Epithelial cell of esophagus (primary cell): ENCODE data around the gene TMEM108.

Experiments used
- DNase-seq: peaks from one replicate; pipeline ENCODE4 v3.0.0; 2010; ENCODE audit warnings: low read depth
- H3K4me3 ChIP-seq: 2 replicates; pipeline ENCODE4 v1.5.1; 2011; ENCODE audit warnings: mild to moderate bottlenecking, low read length, control low read depth
- TF ChIP-seq, protein P1 (sequence below): IDR thresholded peaks from 2 replicates; pipeline ENCODE4 v1.5.1; 2011; ENCODE audit warnings: low read depth, mild to moderate bottlenecking, low read length, control low read depth, inconsistent platforms; ENCODE audit not compliant: insufficient read depth; ENCODE audit errors: missing control alignments

Gene TMEM108

DNA sequence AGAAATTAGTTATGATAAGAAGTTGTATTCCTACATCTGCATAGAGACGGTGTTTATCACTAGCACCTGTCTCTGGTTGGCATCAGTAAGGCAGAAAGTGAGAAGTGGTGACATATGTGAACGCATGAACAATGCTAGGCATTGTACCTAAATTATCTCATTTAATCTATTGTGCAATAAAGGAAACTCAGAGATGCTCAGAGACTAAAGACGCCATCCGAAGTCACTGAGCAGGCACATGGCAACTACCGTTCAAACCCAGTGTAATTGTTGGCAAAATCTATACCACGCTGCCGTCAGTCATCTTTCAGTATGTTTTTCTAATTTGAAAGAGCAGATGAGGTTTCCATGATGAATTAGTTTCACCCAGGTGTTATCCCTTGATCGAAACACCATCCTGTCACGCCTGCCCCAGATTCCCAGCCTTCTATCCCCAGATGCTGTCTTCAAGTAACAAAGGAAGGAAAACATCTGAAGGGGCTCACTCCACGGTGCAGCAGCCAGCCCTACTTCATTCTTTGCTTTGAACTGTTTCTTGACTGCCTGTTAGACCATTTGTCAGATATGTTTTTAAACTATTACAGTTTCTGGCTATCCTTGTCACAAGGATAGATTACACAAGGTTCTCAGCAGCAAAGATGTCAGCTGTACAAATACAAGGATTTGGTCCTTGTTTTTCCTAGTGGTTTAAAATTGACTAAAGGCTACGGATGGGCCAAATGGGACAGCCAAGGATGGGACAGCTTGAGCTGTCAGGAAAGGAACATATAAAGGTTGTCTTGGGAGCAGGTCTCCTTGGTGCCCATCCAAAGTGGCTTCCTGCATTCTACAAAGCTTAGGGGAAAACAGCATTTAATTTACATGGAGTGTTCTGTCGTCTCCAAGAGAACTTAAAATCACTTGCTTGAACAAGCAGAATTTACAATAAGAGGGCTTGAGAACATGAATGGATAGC is 99.1 kb downstream of the TMEM108 start:
- DNase-seq = no peak
- TF ChIP-seq, protein P1, sequence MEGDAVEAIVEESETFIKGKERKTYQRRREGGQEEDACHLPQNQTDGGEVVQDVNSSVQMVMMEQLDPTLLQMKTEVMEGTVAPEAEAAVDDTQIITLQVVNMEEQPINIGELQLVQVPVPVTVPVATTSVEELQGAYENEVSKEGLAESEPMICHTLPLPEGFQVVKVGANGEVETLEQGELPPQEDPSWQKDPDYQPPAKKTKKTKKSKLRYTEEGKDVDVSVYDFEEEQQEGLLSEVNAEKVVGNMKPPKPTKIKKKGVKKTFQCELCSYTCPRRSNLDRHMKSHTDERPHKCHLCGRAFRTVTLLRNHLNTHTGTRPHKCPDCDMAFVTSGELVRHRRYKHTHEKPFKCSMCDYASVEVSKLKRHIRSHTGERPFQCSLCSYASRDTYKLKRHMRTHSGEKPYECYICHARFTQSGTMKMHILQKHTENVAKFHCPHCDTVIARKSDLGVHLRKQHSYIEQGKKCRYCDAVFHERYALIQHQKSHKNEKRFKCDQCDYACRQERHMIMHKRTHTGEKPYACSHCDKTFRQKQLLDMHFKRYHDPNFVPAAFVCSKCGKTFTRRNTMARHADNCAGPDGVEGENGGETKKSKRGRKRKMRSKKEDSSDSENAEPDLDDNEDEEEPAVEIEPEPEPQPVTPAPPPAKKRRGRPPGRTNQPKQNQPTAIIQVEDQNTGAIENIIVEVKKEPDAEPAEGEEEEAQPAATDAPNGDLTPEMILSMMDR = no peak

DNA sequence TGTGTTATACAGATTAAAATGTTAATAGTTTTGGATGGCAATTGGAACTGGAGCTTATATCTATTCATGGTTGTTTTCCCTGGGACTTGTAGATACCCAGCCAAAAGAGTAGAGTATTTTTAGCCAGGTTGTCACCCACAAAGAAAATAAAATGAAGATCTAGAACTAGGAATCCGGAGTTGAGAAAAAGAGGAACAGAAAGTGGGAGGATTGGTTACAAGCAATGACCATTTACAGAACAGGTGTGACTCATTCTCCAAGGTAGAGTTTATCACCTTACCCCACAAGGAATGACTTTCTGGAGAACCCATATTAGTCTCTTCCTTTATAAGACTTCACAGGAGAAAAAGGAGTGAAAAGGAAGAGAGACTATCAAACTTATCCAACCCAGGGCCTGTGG is 99.8 kb downstream of the TMEM108 start:
- DNase-seq = no peak
- no peak overlapping the region for H3K4me3 ChIP-seq
- TF ChIP-seq, protein P1 = no peak

More for the DNA sequence above, 99.1 kb downstream of the TMEM108 start:
- no peak overlapping the region for H3K4me3 ChIP-seq

DNA sequence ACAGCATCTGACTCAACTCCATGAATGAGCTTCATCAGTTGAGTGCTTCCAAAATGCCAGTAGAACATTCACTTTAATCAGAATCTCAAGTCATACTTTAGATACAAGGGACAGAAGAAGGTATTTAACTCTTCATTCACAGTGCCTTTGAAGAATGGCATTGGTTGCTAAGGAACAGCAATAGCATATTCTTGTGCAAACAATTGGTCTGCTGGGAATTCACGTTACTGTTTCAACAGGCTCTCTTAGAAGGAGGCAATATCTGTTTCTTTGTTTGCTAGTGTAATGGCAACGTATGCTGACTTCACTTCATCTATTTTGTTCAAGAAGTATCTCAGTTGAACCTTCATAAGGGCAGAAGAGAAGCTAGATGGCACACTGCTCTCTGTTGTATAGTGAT is 113.9 kb downstream of the TMEM108 start:
- no peak for DNase-seq
- H3K4me3 ChIP-seq = no peak overlapping the region
- TF ChIP-seq, protein P1 = no peak

DNA sequence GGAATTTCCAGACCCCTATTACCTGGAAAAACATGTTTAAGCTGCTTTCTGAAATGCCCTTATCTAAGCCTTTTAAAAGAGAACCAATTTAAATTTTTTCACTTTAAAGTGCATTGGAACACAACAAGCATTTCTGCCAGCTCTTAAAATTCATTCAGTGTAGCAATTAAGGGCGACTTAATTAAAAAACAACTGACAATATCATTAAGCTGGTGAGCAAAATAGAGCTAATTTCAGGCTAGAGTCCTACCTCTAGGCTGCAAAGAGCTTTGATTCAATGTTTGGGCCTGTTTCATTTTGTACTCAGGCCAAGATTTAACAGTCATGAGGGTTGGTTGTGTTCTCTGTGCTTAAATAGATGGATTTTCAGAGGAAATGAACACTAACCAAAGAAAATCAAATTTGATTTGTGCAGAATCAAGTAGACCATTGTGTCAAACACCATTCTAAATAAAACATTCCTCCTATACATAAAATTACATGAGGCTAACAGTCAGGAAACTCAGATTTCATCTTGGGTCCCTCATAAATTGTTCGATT is 114.6 kb downstream of the TMEM108 start:
- no peak overlapping the region for H3K4me3 ChIP-seq
- TF ChIP-seq, protein P1 = no peak
- DNase-seq = no peak

DNA sequence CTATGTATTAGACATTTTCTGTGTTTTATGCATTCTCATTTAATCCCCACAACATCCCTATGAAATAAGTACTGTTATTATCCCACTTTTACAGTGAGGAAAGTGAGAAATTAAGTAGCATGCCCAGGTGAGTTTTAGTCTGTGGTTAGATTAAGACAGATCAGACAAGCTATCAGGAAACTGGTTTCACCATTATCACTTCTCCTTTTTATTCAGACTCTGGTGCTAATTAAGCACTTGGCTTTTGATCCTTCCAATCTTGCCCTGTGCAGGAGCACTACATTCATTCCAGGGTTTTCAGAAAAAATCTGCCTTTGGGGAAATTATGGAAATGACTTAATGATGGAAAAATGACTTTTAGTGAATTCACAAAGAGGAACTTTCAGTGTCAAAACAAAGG is 115.2 kb downstream of the TMEM108 start:
- TF ChIP-seq, protein P1 = no peak
- H3K4me3 ChIP-seq = no peak overlapping the region

DNA sequence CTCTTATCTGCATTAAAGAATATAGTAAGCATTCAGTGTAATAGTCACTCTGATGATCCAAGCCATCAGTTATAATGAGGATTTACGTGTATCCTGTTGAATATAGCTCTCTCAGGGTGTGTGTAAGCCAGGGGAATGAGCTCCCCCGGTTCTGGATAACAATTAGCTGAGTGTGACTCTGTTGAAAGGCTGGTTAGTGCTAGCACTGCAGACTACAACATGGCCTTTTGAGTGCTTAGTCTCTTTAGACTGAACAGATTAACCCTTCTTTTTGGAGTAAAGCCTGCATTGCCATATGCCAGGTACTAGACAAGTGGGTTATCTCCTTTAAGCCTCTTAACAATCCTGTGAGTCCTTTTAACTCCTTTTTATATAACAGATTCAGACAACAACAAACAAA is 119.5 kb downstream of the TMEM108 start:
- TF ChIP-seq, protein P1 = no peak
- no peak for DNase-seq

More for the DNA sequence above, 115.2 kb downstream of the TMEM108 start:
- no peak for DNase-seq

More for the DNA sequence above, 119.5 kb downstream of the TMEM108 start:
- H3K4me3 ChIP-seq = no peak overlapping the region
